GM23248 (cell line): ENCODE measurements around the gene LPIN1.

ENCODE experiments used
- EZH2 ChIP-seq: fragments of 200-600 bp; sonication (generic); IDR thresholded peaks from 2 replicates; pipeline ENCODE4 v1.6.1; 2018; ENCODE audit warnings: antibody characterized with exemption, mild to moderate bottlenecking; ENCODE audit not compliant: insufficient read depth, poor library complexity, severe bottlenecking
- EZH2phosphoT487 ChIP-seq: fragments of 200-600 bp; sonication (generic); IDR thresholded peaks from 2 replicates; pipeline ENCODE4 v1.6.1; 2018; ENCODE audit warnings: antibody characterized with exemption, moderate library complexity, mild to moderate bottlenecking, low read depth; ENCODE audit not compliant: insufficient read depth

- TF ChIP-seq EZH2 (no peak), EZH2phosphoT487 (no peak)
Measured at GRCh38 chr2:11753452-11753885, 7.0 kb downstream of the LPIN1 start.
